HG03097 (cell line): ENCODE results near the gene GPBP1.
A peak's percentile ranks its signal among the peaks of the same experiment; 100 is the strongest.
"Not testable (repeated sequence)": the region's sequence is repeated elsewhere in the genome, so short reads cannot be mapped to it uniquely, and the experiment has no call there.

Source experiments
- ATAC-seq: cut with Tn5 transposase; IDR thresholded peaks from one replicate; pipeline ENCODE4 v1.9.1; 2021; ENCODE audit not compliant: unreplicated experiment, low FRiP score

The GPBP1 gene

DNA sequence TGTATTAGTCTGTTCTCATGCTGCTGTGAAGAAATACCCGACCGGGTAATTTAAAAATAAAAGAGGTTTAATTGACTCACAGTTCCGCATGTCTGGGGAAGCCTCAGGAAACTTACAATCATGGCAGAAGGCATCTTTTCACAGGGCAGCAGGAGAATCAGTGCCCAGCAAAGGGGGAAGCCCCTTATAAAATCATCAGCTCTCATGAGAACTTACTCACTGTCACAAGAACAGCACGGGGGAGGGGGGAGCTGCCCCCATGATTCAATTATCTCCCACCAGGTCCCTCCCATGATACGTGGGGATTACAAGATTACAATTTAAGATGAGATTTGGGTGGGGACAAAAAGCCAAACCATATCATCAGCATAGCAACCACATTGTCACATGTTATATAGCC, 102.5 kb downstream of the GPBP1 start:
- ATAC-seq = no peak

DNA sequence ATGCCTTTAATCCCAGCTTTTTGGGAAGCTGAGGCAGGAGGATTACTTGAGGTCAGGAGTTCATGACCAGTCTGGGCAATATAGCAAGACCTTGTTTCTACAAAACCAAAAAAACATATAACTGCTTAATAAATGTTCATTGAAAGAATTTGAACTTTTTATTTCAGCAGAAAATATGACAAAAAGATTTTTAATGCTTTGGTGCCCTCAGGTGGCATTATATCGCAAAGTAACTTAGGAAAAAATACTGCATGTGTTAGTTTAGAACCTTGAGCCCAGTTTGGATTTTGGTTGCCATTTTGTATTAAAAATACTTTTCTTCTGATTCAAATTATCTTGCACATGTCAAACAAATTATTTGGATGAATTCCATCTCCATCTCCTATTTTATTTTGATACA, 103.2 kb downstream of the GPBP1 start:
- ATAC-seq = no peak

GRCh38 chr5:57280853-57281252, 107.0 kb downstream of the GPBP1 start:
- ATAC-seq = no peak

DNA sequence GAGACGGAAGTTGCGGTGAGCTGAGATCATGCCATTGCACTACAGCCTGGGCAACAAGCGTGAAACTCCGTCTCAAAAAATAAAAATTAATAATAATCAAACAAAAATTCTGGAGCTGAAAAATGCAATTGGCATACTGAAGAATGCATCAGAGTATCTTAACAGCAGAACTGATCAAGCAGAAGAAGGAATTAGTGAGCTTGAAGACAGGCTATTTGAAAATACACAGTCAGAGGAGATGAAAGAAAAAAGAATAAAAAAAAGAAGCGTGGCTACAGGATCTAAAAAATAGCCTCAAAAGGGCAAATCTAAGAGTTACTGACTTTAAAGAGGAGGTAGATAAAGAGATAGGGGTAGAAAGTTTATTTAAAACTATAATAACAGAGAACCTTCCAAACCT, 111.2 kb downstream of the GPBP1 start:
- ATAC-seq = not testable (repeated sequence)

- ATAC-seq = no peak
These were observed 118.0 kb downstream of the GPBP1 start for GRCh38 chr5:57291894-57292293.

DNA sequence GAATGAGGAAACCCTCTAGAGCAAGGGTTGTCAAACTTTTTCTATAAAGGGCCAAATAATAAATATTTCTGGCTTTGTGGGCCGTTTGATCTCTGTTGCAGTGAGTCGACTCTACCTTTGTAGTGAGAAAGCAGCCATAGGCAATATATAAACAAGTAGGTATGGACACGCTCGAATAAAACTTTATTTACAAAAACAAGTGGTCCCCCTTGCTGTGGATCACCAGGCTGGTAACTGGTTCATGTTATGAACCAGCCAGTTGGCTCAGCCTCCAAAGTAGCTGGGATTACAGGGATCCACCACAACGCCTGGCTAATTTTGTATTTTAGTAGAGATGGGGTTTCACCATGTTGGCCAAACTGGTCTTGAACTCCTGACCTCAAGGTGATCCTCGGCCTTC, 118.5 kb downstream of the GPBP1 start:
- no peak for ATAC-seq

- peak; percentile 69 for ATAC-seq
These were observed 124.6 kb downstream of the GPBP1 start for GRCh38 chr5:57298295-57298984.

- no peak for ATAC-seq
These were observed 125.2 kb downstream of the GPBP1 start for GRCh38 chr5:57298985-57299491.

DNA sequence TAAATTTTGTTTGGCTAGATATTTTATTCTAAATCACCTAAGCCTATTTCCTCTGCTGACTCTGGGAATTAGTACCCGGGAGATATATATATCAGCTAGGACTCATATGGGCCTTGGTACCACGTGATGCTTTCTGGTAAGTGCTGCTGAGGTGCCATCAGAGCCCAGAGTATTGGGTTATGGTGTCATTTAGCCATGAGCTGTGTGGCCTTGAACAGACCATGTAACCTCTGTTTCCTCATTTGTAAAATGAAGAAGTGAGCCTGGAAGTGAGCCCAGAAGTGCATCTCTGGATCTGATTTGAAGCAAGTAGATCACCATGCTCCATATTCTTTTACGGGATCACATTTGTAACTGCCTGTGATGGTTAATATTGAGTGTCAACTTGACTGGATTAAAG, 126.1 kb downstream of the GPBP1 start:
- ATAC-seq = no peak

DNA sequence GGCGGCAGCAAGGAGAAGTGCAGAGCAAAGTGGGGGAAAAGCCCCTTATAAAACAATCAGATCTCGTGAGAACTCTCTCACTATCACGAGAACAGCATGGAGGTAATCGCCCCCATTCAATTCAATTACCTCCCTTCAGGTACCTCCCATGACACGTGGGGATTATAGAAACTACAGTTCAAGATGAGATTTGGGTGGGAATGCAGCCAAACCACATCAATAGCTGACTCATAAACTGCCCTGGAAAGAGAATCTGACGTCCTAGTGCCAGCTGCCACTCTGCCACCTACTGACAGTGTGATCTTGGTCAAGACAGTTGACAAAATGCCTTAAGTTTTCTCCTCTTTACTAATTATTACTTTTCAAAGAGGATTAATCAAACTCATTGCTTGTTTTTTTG, 128.3 kb downstream of the GPBP1 start:
- no peak for ATAC-seq

GRCh38 chr5:57302643-57303042, 128.8 kb downstream of the GPBP1 start:
- ATAC-seq = no peak

DNA sequence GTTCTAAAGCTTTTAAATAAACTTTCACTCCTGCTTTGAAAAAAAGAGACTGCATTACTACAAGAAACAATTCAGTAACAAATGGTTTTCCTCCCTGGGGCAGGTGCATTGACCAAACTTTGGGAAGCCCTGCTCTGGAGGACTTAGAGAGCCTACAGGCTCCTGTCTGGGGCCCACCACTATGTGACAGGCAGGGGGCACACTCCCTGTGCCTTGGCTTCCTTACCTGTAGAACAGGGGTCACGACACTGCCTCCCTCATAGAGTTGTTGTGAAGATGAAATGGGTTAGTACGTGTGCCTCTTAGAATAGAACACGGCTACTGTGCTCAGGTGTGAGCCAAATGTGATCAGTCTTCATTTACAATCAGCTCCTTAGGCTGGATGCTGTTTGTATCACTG, 130.1 kb downstream of the GPBP1 start:
- no peak for ATAC-seq

DNA sequence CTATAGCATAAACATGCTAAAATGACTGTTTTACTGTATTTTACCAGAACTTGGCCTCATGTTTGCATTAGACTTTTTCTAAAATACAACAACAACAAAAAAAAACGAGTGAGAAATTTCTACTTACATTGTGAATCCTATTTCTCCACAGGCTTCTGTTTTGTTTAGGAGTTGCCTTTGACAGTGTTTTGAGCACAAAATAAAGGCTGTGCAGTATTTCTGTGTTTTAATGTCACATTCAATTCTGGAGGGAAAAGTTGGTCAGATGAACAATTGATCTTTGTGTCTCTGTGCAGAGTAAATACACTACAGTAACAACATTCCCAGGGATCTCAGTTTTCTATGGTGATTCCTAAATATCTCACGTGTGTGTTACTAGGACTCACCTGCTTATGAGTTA, 131.1 kb downstream of the GPBP1 start:
- no peak for ATAC-seq

GRCh38 chr5:57306359-57306758, 132.5 kb downstream of the GPBP1 start:
- no peak for ATAC-seq

DNA sequence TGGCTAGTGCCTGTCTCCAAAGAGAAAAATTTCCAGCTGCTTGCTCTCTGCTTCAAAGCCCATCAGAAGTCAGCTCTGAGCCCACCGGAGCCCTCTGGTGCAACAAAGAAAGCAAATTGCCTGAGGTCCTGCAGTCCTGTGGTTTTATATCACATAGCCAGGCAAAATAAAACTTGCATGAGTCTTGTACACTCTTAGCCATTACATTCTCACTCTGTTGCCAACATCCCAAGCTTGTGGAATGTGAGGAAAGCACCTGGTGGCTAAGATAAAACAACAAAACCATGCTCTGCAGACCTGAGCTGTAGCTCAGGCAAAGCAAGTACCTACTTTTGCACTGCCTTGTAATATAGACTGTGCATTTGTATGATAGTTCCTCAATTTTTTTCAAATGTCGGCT, 133.7 kb downstream of the GPBP1 start:
- no peak for ATAC-seq

DNA sequence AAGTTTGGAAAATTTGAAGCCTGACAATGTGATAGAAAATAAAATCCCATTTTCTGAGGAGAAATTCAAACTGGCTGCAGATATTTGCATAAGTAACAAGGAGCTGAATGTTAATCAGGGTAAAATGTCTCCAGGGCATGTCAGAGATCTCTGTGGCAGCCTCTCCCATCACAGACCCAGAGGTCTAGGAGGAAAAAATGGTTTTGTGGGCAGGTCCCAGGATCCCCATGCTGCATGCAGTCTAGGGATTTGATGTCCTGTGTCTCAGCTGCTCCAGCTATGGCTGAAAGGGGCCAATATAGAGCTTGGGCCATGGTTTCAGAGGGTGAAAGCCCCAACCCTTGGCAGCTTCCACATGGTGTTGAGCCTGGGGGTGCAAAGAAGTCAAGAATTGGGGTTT, 135.2 kb downstream of the GPBP1 start:
- ATAC-seq = not testable (repeated sequence)

- no peak for ATAC-seq
These were observed 137.4 kb downstream of the GPBP1 start for GRCh38 chr5:57311251-57311650.

DNA sequence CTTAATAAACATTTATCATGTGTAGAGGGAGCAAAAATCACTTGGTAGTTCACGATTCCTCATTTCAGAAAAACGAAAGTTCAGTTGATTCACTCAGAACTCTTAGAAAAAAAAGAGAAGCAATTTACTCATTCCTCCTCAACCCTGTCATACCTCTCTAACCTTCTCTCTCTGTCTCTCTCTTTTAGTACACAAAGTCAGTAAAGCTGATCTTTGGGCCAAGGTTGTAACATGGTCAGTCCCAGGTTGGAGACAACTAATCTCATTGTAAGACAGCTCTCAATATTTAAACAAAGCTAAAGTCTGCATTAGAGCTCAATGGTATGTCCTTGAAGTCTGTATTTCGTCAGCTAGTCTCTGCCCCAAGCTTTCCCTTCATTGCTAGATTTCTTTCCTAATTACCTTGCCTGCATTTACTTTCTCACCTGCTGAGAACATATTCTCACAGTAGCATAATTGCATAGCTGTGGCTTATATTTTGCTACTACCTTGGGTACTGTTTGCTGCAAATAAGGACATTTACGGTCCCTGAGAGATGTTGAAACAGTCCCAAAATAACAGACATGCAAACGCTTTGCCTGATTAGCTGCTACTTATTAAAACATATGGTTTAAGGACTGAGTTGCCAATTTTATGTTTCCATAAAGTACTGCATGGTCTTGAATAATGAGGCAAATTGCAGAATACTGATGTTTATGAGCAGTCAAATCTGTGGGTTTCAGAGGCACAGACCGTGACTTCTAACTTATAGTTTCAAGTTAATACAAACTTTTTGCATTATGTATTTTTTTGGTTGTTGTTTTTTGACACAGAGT, 138.3 kb downstream of the GPBP1 start:
- ATAC-seq = no peak

DNA sequence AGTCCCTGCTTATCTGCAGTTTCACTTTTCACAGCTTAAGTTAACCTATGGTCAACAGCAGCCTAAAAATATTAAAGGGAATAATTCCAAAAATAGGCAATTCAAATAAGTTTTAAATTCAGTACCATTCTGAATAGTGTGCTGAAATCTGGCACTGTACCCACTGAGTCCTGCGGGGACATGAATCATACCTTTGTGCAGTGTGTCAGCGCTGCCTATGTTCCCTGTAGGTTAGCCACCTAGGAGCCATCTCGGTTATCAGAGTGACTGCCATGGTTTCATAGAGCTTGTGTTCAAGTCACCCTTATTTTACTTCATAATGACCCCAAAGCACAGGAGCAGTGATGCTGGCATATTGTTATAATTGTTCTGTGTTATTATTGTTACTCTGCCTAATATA, 139.9 kb downstream of the GPBP1 start:
- ATAC-seq = no peak
